A673 (cell line): Measurements from ENCODE around the gene PAPOLB. TPM values are rescaled to one million over a fixed set of nuclear protein-coding genes. Genes with fewer than 3 reads are reported as not detected.

Experiments used
- Bru-seq: library from RNA; stranded (reverse); fragments of 400-500 nt; gene quantifications from one replicate; lab custom pipeline; 2021; lab: Mats Ljungman, UMichigan
- BruChase-seq, 2 experiments: library from RNA; stranded (reverse); fragments of 400-500 nt; gene quantifications; one replicate each; lab custom pipeline; 2021; lab: Mats Ljungman, UMichigan
- BruUV-seq: library from RNA; stranded (reverse); fragments of 400-500 nt; replicated peaks from 2 replicates; lab custom pipeline; 2021; lab: Mats Ljungman, UMichigan
- CTCF ChIA-PET: fragments of 300-600 bp; sonication (Branson Sonifier 250); formaldehyde crosslinking; loops from one replicate; lab custom pipeline; 2022; ENCODE audit warnings: antibody characterized with exemption; lab: Charles Lee
- POLR2A ChIA-PET: fragments of 300-600 bp; sonication (Branson Sonifier 250); formaldehyde crosslinking; loops from one replicate; lab custom pipeline; 2022; ENCODE audit warnings: antibody characterized with exemption; ENCODE audit not compliant: low non-redundant PET; lab: Charles Lee
- DNase-seq: peaks from one replicate; pipeline ENCODE4 v3.0.0-alpha.2; 2015; ENCODE audit warnings: low spot score
- H3K27ac ChIP-seq: fragments of 200-600 bp; sonication (generic); 2 replicates; pipeline ENCODE4 v1.5.1; 2016; ENCODE audit warnings: mixed run types, low read depth, mild to moderate bottlenecking, mixed read lengths, antibody characterized with exemption, low read length; ENCODE audit not compliant: poor library complexity, severe bottlenecking
- H3K27me3 ChIP-seq: fragments of 200-600 bp; sonication (generic); replicated peaks from 2 replicates; pipeline ENCODE4 v1.6.1; 2017; ENCODE audit warnings: mixed run types, low read depth, mild to moderate bottlenecking, mixed read lengths, antibody characterized with exemption, low read length; ENCODE audit not compliant: insufficient read depth, poor library complexity
- H3K36me3 ChIP-seq: fragments of 200-600 bp; sonication (generic); 2 replicates; pipeline ENCODE4 v1.6.1; 2016; ENCODE audit warnings: mixed run types, mild to moderate bottlenecking, mixed read lengths, antibody characterized with exemption, low read length; ENCODE audit not compliant: insufficient read depth, poor library complexity, severe bottlenecking
- H3K4me1 ChIP-seq: fragments of 200-600 bp; sonication (generic); 2 replicates; pipeline ENCODE4 v1.6.1; 2017; ENCODE audit warnings: mixed run types, mild to moderate bottlenecking, mixed read lengths, antibody characterized with exemption, low read length; ENCODE audit not compliant: insufficient read depth, poor library complexity, severe bottlenecking
- H3K4me3 ChIP-seq: fragments of 200-600 bp; sonication (generic); 2 replicates; pipeline ENCODE4 v1.5.1; 2016; ENCODE audit warnings: low read depth, mixed run types, mild to moderate bottlenecking, mixed read lengths, low read length; ENCODE audit not compliant: poor library complexity, severe bottlenecking
- H3K9me3 ChIP-seq: fragments of 200-600 bp; sonication (generic); 2 replicates; pipeline ENCODE4 v1.6.1; 2016; ENCODE audit warnings: mixed run types, low read depth, mild to moderate bottlenecking, mixed read lengths, antibody characterized with exemption, low read length; ENCODE audit not compliant: poor library complexity, severe bottlenecking
- EZH2 ChIP-seq: fragments of 200-600 bp; sonication (generic); IDR thresholded peaks from 2 replicates; pipeline ENCODE4 v1.6.1; 2017; ENCODE audit warnings: borderline replicate concordance, low read depth, mild to moderate bottlenecking, mixed read lengths, antibody characterized with exemption, low read length; ENCODE audit not compliant: poor library complexity, severe bottlenecking
- intact Hi-C: fragments of 100-400 bp; cut with micrococcal nuclease; formaldehyde crosslinking; loops from one replicate; pipeline ENCODE4 v1.10.0; 2022; ENCODE audit not compliant: unreplicated experiment
- long read RNA-seq: library from polyadenylated mRNA; stranded (forward); transcript quantifications from one replicate; pipeline ENCODE4 v2.0.0, GENCODE V29; 2022
- total RNA-seq: library from RNA; stranded (reverse); gene quantifications from 2 replicates; pipeline ENCODE4 v1.2.3, GENCODE V29; 2021
- TF ChIP-seq, protein P1 (sequence below): fragments of 300-800, 200-600 bp; sonication (generic); conservative IDR thresholded peaks from 2 replicates; pipeline ENCODE4 v1.5.1; 2017; ENCODE audit warnings: low read depth, mild to moderate bottlenecking, antibody characterized with exemption, low read length, moderate library complexity, mixed read lengths

The PAPOLB gene
- total RNA-seq (0.17 TPM in 2 replicates), Bru-seq, nascent RNA (percentile 53 among the genes with signal in this experiment), BruChase-seq, experiment 1, labeled RNA remaining after a 2-hour chase (percentile 47 among the genes with signal in this experiment), BruChase-seq, experiment 2, labeled RNA remaining after a 6-hour chase (percentile 44 among the genes with signal in this experiment)
- long read RNA-seq, result 0 reads

DNA sequence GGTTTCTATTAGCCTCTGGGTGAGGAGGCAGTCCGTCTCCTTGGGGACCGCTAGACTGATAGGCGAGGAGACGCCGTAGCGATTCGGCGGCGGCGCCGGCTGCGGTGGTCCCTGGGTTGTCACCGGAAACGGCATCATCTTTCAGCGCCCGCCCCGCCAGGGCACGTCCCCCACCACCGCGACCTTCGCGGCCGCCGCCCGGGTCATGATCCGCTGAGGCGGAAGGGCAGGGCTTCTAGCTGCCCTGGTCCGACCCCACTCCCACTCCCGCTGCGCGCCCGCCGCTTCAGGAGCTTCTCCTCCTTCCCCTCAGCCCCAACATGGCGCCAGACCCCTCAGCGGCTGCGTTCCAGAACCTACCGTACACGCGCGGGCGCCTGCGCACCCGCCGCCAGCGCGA, at the start of gene PAPOLB:
TSS of gene PAPOLB (minus strand) at position 358 of the 400 bp plus-strand sequence. CDS start at position 138, 220 bp downstream.
- Histone ChIP-seq H3K27me3 (no peaks in the 10 kb centered on the region), H3K4me1 (no peaks in the 10 kb centered on the region), H3K9me3 (no peaks in the 10 kb centered on the region), H3K36me3 (no peaks in the 10 kb centered on the region), H3K27ac (no peak within 1 kb of the TSS), H3K4me3 (peak within 1 kb of the TSS; percentile 24)
- POLR2A ChIA-PET, result no interaction called here
- BruUV-seq, result no TSS peak
- intact Hi-C loops, result no loop called here
- CTCF ChIA-PET, result no interaction called here
- no peak for DNase-seq
- TF ChIP-seq, protein P1, sequence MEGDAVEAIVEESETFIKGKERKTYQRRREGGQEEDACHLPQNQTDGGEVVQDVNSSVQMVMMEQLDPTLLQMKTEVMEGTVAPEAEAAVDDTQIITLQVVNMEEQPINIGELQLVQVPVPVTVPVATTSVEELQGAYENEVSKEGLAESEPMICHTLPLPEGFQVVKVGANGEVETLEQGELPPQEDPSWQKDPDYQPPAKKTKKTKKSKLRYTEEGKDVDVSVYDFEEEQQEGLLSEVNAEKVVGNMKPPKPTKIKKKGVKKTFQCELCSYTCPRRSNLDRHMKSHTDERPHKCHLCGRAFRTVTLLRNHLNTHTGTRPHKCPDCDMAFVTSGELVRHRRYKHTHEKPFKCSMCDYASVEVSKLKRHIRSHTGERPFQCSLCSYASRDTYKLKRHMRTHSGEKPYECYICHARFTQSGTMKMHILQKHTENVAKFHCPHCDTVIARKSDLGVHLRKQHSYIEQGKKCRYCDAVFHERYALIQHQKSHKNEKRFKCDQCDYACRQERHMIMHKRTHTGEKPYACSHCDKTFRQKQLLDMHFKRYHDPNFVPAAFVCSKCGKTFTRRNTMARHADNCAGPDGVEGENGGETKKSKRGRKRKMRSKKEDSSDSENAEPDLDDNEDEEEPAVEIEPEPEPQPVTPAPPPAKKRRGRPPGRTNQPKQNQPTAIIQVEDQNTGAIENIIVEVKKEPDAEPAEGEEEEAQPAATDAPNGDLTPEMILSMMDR, result no peak
- no peak for TF ChIP-seq EZH2

DNA sequence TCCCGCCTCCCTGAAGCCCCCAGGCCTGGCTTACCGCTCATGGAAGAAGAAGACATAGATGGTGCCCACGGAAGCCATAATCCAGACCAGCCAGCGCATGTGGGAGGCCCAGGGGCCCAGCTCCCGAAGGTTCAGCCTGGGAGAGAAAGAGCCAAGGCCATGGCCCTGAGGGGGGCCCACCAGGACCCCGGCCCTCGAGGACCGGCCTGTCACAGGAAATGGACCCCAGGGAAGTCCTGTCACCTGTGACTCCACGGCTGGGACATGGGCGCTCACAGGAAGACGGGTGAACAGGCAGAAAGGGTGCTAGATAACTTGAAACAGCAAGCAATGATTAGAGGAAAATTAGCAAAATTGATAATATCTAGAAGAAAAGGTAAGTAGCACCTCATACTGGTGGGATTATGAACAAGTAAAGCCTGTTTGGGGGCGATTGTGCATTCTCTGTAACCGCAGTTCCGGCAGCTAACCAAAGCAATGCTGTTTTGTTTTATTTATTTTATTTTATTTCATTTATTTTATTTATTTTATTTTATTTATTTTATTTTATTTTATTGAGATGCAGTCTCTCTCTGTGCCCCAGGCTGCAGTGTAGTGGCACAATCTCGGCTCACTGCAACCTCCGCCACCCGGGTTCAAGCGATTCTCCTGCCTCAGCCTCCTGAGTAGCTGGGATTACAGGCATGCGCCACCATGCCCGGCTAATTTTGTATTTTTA, 49.4 kb upstream of the PAPOLB start:
- intact Hi-C loops, result no loop called here
- no TSS peak for BruUV-seq
- no peak for DNase-seq
- ChIA-PET CTCF (no interaction called here), POLR2A (no interaction called here)
- Histone ChIP-seq H3K4me1 (no peaks in the 10 kb centered on the region), H3K36me3 (no peaks in the 10 kb centered on the region), H3K4me3 (no peak overlapping the region), H3K9me3 (no peaks in the 10 kb centered on the region), H3K27ac (no peak overlapping the region), H3K27me3 (no peaks in the 10 kb centered on the region)
- TF ChIP-seq EZH2, result no peak
- TF ChIP-seq, protein P1, result no peak

DNA sequence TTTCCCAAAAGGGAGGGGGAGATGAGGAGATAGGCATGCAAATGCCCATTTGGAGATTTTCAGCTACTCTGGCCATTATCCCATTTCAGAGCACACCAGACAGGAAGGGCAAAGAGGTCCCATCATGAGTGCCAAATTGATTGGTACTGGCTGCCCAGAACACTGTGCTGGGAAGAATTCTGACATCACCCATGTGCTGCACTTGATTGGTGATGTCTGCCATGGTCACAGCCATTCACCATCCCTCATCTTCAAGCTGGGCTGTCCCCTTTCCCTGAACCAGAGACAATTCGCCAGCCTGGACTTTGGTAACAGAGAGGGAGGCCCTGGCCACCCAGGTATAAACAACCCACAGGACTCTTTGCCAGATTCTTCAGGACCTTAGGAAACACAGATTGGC, 44.9 kb upstream of the PAPOLB start:
- ChIA-PET CTCF (no interaction called here), POLR2A (no interaction called here)
- DNase-seq, result no peak
- intact Hi-C loops, result no loop called here
- Histone ChIP-seq H3K27me3 (no peaks in the 10 kb centered on the region), H3K27ac (no peak overlapping the region), H3K9me3 (no peaks in the 10 kb centered on the region), H3K36me3 (no peaks in the 10 kb centered on the region), H3K4me1 (no peaks in the 10 kb centered on the region), H3K4me3 (no peak overlapping the region)
- TF ChIP-seq EZH2, result no peak
- TF ChIP-seq, protein P1, result no peak
- BruUV-seq, result no TSS peak
